ENCODE measurements around the gene SLC6A18.
"Not testable (repeated sequence)": the region's sequence is repeated elsewhere in the genome, so short reads cannot be mapped to it uniquely, and the experiment has no call there.

The SLC6A18 gene

GRCh38 chr5:1254196-1254595, 29.0 kb downstream of the SLC6A18 start:
- no peak for DNase-seq (ENCODE audit: low read depth)

GRCh38 chr5:1255081-1255561, 29.9 kb downstream of the SLC6A18 start:
- DNase-seq (ENCODE audit: low read depth): peak; percentile 12

GRCh38 chr5:1256776-1257175, 31.6 kb downstream of the SLC6A18 start:
- no peak for DNase-seq (ENCODE audit: low read depth)

GRCh38 chr5:1257363-1257762, 32.2 kb downstream of the SLC6A18 start:
- no peak for DNase-seq (ENCODE audit: low read depth)

GRCh38 chr5:1257841-1258240, 32.7 kb downstream of the SLC6A18 start:
- DNase-seq (ENCODE audit: low read depth): no peak

- DNase-seq (ENCODE audit: low read depth): no peak
Observed at GRCh38 chr5:1259806-1260480, 34.8 kb downstream of the SLC6A18 start.

- no peak for DNase-seq (ENCODE audit: low read depth)
Observed at GRCh38 chr5:1261643-1262042, 36.5 kb downstream of the SLC6A18 start.

- DNase-seq (ENCODE audit: low read depth): no peak
Observed at GRCh38 chr5:1262381-1262780, 37.2 kb downstream of the SLC6A18 start.

- DNase-seq (ENCODE audit: low read depth): no peak
Observed at GRCh38 chr5:1264211-1264610, 39.0 kb downstream of the SLC6A18 start.

- DNase-seq (ENCODE audit: low read depth): no peak
Observed at GRCh38 chr5:1265026-1265425, 39.8 kb downstream of the SLC6A18 start.

GRCh38 chr5:1265461-1266455, 40.6 kb downstream of the SLC6A18 start:
- no peak for DNase-seq (ENCODE audit: low read depth)

- DNase-seq (ENCODE audit: low read depth): no peak
Observed at GRCh38 chr5:1266791-1267190, 41.6 kb downstream of the SLC6A18 start.

- not testable (repeated sequence) for DNase-seq (ENCODE audit: low read depth)
Observed at GRCh38 chr5:1267464-1267863, 42.3 kb downstream of the SLC6A18 start.

- no peak for DNase-seq (ENCODE audit: low read depth)
Observed at GRCh38 chr5:1268056-1268455, 42.9 kb downstream of the SLC6A18 start.

- DNase-seq (ENCODE audit: low read depth): peak; percentile 21
Observed at GRCh38 chr5:1268666-1269065, 43.5 kb downstream of the SLC6A18 start.

- DNase-seq (ENCODE audit: low read depth): no peak
Observed at GRCh38 chr5:1270426-1270825, 45.2 kb downstream of the SLC6A18 start.

- DNase-seq (ENCODE audit: low read depth): no peak
Observed at GRCh38 chr5:1270933-1271914, 46.0 kb downstream of the SLC6A18 start.

- no peak for DNase-seq (ENCODE audit: low read depth)
Observed at GRCh38 chr5:1272201-1272600, 47.0 kb downstream of the SLC6A18 start.

- DNase-seq (ENCODE audit: low read depth): no peak
Observed at GRCh38 chr5:1273745-1274144, 48.6 kb downstream of the SLC6A18 start.

- DNase-seq (ENCODE audit: low read depth): no peak
Observed at GRCh38 chr5:1274471-1274870, 49.3 kb downstream of the SLC6A18 start.

All from activated gamma-delta T cell treated with anti-CD3 and anti-CD28 coated beads, Interleukin-2, amount 50 U/mL, for 16 hours (primary cell).